IMR-90 (cell line): Measurements from ENCODE around the gene PLD5. TPM values are rescaled to one million over a fixed set of nuclear protein-coding genes. Genes with fewer than 3 reads are reported as not detected.

Source experiments
- ATAC-seq: fragments of 200-7000 bp; cut with Tn5 transposase; 2 replicates; pipeline ENCODE4 v1.9.1; 2020; ENCODE audit warnings: low read depth, mild to moderate bottlenecking, moderate library complexity
- BruUV-seq: library from RNA; stranded (reverse); fragments of 400-500 nt; replicated peaks from 2 replicates; lab custom pipeline; 2021; lab: Mats Ljungman, UMichigan
- CTCF ChIA-PET: fragments of 300-600 bp; formaldehyde crosslinking; extraction: SDS; loops from one replicate; lab custom pipeline; 2021; ENCODE audit warnings: antibody characterized with exemption; lab: Yijun Ruan, JAX
- POLR2A ChIA-PET: fragments of 300-600 bp; sonication (Branson Sonifier 250); formaldehyde crosslinking; loops from one replicate; lab custom pipeline; 2022; ENCODE audit warnings: antibody characterized with exemption; ENCODE audit not compliant: unreplicated experiment; lab: Charles Lee
- DNase-seq: peaks from one replicate; pipeline ENCODE4 v3.0.0; 2013
- H2AFZ ChIP-seq: replicated peaks from 2 replicates; pipeline ENCODE3; 2013; ENCODE audit warnings: low read length, mild to moderate bottlenecking; ENCODE audit not compliant: poor library complexity
- H2AK5ac ChIP-seq: 2 replicates; pipeline ENCODE4 v1.6.1; 2013; ENCODE audit warnings: low read depth, low read length, inconsistent platforms
- H2AK9ac ChIP-seq: replicated peaks from 2 replicates; pipeline ENCODE3; 2013; ENCODE audit warnings: mild to moderate bottlenecking, low read depth, low read length, moderate library complexity; ENCODE audit not compliant: poor library complexity
- H2BK120ac ChIP-seq: 2 replicates; pipeline ENCODE4 v1.6.1; 2013; ENCODE audit warnings: low read depth, low read length, inconsistent platforms
- H2BK15ac ChIP-seq: 3 replicates; pipeline ENCODE4 v1.6.1; 2013; ENCODE audit warnings: low read depth, low read length, inconsistent platforms
- H2BK20ac ChIP-seq: 2 replicates; pipeline ENCODE4 v1.6.1; 2013; ENCODE audit warnings: low read depth, mild to moderate bottlenecking, inconsistent platforms, low read length, moderate library complexity
- H2BK5ac ChIP-seq: 2 replicates; pipeline ENCODE4 v1.6.1; 2013; ENCODE audit warnings: mild to moderate bottlenecking, low read depth, low read length, inconsistent platforms; ENCODE audit not compliant: poor library complexity, severe bottlenecking
- H3K14ac ChIP-seq: replicated peaks from 2 replicates; pipeline ENCODE4 v1.6.1; 2013; ENCODE audit warnings: low read depth, low read length, inconsistent platforms
- H3K18ac ChIP-seq: 2 replicates; pipeline ENCODE4 v1.6.1; 2013; ENCODE audit warnings: low read depth, low read length, control low read depth
- H3K23ac ChIP-seq: 2 replicates; pipeline ENCODE4 v1.6.1; 2013; ENCODE audit warnings: low read depth, low read length, inconsistent platforms
- H3K27ac ChIP-seq: 2 replicates; pipeline ENCODE4 v1.5.1; 2013; ENCODE audit warnings: mild to moderate bottlenecking, control low read depth, low read length; ENCODE audit not compliant: insufficient read depth
- H3K27me3 ChIP-seq: 2 replicates; pipeline ENCODE4 v1.6.1; 2013; ENCODE audit warnings: low read length; ENCODE audit not compliant: control insufficient read depth, insufficient read depth
- H3K36me3 ChIP-seq: 2 replicates; pipeline ENCODE4 v1.6.1; 2013; ENCODE audit warnings: low read length, mixed read lengths; ENCODE audit not compliant: control insufficient read depth, insufficient read depth
- H3K4ac ChIP-seq: 2 replicates; pipeline ENCODE4 v1.6.1; 2013; ENCODE audit warnings: low read depth, low read length, inconsistent platforms
- H3K4me1 ChIP-seq: 2 replicates; pipeline ENCODE4 v1.6.1; 2013; ENCODE audit warnings: low read length, mixed read lengths; ENCODE audit not compliant: control insufficient read depth, insufficient read depth
- H3K4me2 ChIP-seq: 2 replicates; pipeline ENCODE4 v1.6.1; 2013; ENCODE audit warnings: low read depth, mild to moderate bottlenecking, control low read depth, low read length, moderate library complexity
- H3K4me3 ChIP-seq: 2 replicates; pipeline ENCODE4 v1.5.1; 2013; ENCODE audit warnings: low read depth, mild to moderate bottlenecking, control low read depth, low read length, moderate library complexity; ENCODE audit not compliant: insufficient read depth
- H3K56ac ChIP-seq: 2 replicates; pipeline ENCODE4 v1.6.1; 2013; ENCODE audit warnings: low read length, inconsistent platforms; ENCODE audit not compliant: insufficient read depth; ENCODE audit errors: extremely low read depth
- H3K79me1 ChIP-seq, 2 experiments: 2 replicates each; pipeline ENCODE4 v1.6.1; 2013; ENCODE audit warnings: low read length in 2 of 2, inconsistent platforms in 1 of 2, low read depth in 1 of 2
- H3K9ac ChIP-seq: 2 replicates; pipeline ENCODE4 v1.6.1; 2013; ENCODE audit warnings: low read depth, low read length, control low read depth
- H3K9me1 ChIP-seq: 2 replicates; pipeline ENCODE4 v1.6.1; 2013; ENCODE audit warnings: low read length, inconsistent platforms; ENCODE audit not compliant: insufficient read depth
- H3K9me3 ChIP-seq: 2 replicates; pipeline ENCODE4 v1.6.1; 2013; ENCODE audit warnings: low read length; ENCODE audit not compliant: control insufficient read depth, insufficient read depth
- H4K20me1 ChIP-seq: 2 replicates; pipeline ENCODE4 v1.6.1; 2013; ENCODE audit warnings: low read length, inconsistent platforms; ENCODE audit not compliant: insufficient read depth
- H4K5ac ChIP-seq: 2 replicates; pipeline ENCODE4 v1.6.1; 2013; ENCODE audit warnings: mild to moderate bottlenecking, low read depth, low read length, control low read depth
- H4K8ac ChIP-seq, 2 experiments: 2 replicates each; pipeline ENCODE4 v1.6.1; 2013; ENCODE audit warnings: low read depth in 2 of 2, low read length in 2 of 2, control low read depth in 1 of 2, inconsistent platforms in 1 of 2
- H4K91ac ChIP-seq: 2 replicates; pipeline ENCODE4 v1.6.1; 2013; ENCODE audit warnings: low read depth, low read length, inconsistent platforms; ENCODE audit not compliant: insufficient read depth
- BHLHE40 ChIP-seq: fragments of 150-350 bp; IDR thresholded peaks from 2 replicates; pipeline ENCODE4 v1.6.1; 2016; ENCODE audit warnings: mild to moderate bottlenecking, low read depth, low read length
- FOS ChIP-seq: fragments of 150-350 bp; IDR thresholded peaks from 2 replicates; pipeline ENCODE4 v1.6.1; 2016; ENCODE audit warnings: low read depth, low read length
- MAZ ChIP-seq: IDR thresholded peaks from 2 replicates; pipeline ENCODE4 v1.6.1; 2012; ENCODE audit warnings: low read depth, mild to moderate bottlenecking, low read length, improper control_type of control experiment, moderate library complexity, borderline replicate concordance
- POLR2A ChIP-seq: IDR thresholded peaks from 2 replicates; pipeline ENCODE4 v1.6.1; 2012; ENCODE audit warnings: mild to moderate bottlenecking, low read depth, low read length
- RAD21 ChIP-seq: IDR thresholded peaks from 2 replicates; pipeline ENCODE4 v1.6.1; 2012; ENCODE audit warnings: low read length, improper control_type of control experiment
- RCOR1 ChIP-seq: IDR thresholded peaks from 2 replicates; pipeline ENCODE4 v1.6.1; 2012; ENCODE audit warnings: mild to moderate bottlenecking, low read length, improper control_type of control experiment; ENCODE audit not compliant: insufficient replicate concordance
- SMC3 ChIP-seq: fragments of 150-350 bp; IDR thresholded peaks from 2 replicates; pipeline ENCODE4 v1.6.1; 2016; ENCODE audit warnings: low read depth, mild to moderate bottlenecking, antibody characterized with exemption, low read length, moderate library complexity
- WGBS, 2 experiments: methylation state at CpG; one replicate each; pipeline versions ENCODE4 v1.1.5 to v1.1.7; 2013; ENCODE audit warnings: missing lambda C conversion rate in 2 of 2; ENCODE audit not compliant: insufficient read length in 1 of 2; ENCODE audit errors: extremely low coverage in 2 of 2; 5-methylcytosine and 5-hydroxymethylcytosine counted together
- dilution Hi-C: fragments of 300-500 bp; cut with HindIII; formaldehyde crosslinking; loops from one replicate; pipeline ENCODE4 v1.14.3; 2018; ENCODE audit warnings: low sequenced_read_pairs; ENCODE audit not compliant: unreplicated experiment
- in situ Hi-C: fragments of 300-500 bp; cut with MboI; formaldehyde crosslinking; loops from 3 replicates; pipeline ENCODE4 v1.14.3; 2019; ENCODE audit warnings: low sequenced_read_pairs, inconsistent platforms, mixed read lengths
- intact Hi-C: fragments of 100-400 bp; cut with micrococcal nuclease; formaldehyde crosslinking; loops from 2 replicates; pipeline ENCODE4 v1.10.0; 2022
- polyA plus RNA-seq, 3 experiments: library from polyadenylated mRNA; depleted of rRNA; stranded (reverse); fragments of >200 nt; gene quantifications; 2 replicates each; pipeline ENCODE4 v1.2.3, GENCODE V29; 2012; ENCODE audit warnings: low replicate concordance in 1 of 3
- total RNA-seq: library from RNA; depleted of rRNA; stranded (reverse); fragments of >200 nt; gene quantifications from 2 replicates; pipeline ENCODE4 v1.2.3, GENCODE V29; 2012

PLD5 gene
- total and polyA plus RNA-seq, 2 of the 4 experiments (the other 2 are of a cell fraction) = not detected

DNA sequence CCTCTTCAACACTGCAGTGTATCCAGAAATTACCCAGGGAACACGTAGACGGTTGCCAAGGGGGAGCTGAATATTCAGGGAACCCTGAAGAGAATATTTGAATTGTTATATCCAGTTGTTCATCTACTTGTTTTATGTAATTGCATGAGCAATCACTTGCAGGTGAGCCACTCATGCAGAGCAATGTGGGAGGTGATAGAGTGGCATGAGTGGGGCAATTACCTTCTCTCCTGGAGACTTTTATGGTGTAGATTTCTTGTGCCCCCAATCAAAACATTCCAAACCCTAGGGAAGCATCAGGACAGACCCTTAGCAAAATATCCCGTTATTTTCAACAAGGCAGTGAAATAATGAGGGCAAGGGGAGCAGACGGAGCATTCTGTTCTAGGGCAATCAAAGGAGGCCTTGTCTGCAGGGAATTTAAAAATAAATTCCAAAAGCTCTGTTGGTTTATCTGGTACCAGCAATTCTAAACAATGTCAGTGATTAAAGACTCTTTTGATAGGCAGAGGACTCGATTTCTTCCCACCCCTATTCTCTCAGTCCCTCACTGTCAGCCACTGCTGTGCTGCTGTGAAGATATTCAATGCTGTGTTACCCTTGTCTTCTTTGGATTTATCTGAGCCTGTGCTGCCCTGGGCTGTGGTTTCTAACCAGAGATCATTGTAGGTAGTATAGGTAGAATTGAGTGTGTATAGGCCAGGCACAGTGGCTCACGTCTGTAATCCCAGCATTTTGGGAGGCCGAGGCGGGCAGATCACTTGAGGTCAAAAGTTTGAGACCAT lies 345.4 kb downstream of the PLD5 start:
- Histone ChIP-seq H3K79me1 (no peaks in the 10 kb centered on the region), H2BK120ac (no peak overlapping the region), H2AFZ (no peak overlapping the region), H4K20me1 (no peaks in the 10 kb centered on the region), H3K4me3 (no peak overlapping the region), H2AK5ac (no peak overlapping the region), H4K5ac (no peak overlapping the region), H3K4ac (no peak overlapping the region), H4K8ac (no peak overlapping the region), H3K9ac (no peak overlapping the region), H2BK5ac (no peak overlapping the region), H3K27me3 (no peaks in the 10 kb centered on the region), H3K23ac (no peak overlapping the region), H3K9me1 (no peaks in the 10 kb centered on the region), H2BK15ac (no peak overlapping the region), H3K4me2 (no peak overlapping the region), H3K4me1 (no peaks in the 10 kb centered on the region), H3K36me3 (no peaks in the 10 kb centered on the region), H2AK9ac (no peak overlapping the region), H3K18ac (no peak overlapping the region), H3K9me3 (peaks cover 5% of the 10 kb centered on the region), H2BK20ac (no peak overlapping the region), H4K91ac (no peak overlapping the region), H3K56ac (no peak overlapping the region), H3K27ac (no peak overlapping the region), H3K14ac (no peak overlapping the region)
- WGBS, 2 experiments = no CpG with 5 or more reads among the region's 8 CpGs
- no TSS peak for BruUV-seq
- no peak for DNase-seq
- ChIA-PET POLR2A (no interaction called here), CTCF (no interaction called here)
- intact Hi-C loops (no loop called here), dilution Hi-C loops (no loop called here), in situ Hi-C loops (no loop called here)
- no peak for TF ChIP-seq POLR2A
- TF ChIP-seq MAZ = no peak
- no peak for TF ChIP-seq RAD21
- TF ChIP-seq FOS = no peak
- TF ChIP-seq SMC3 = no peak
- no peak for TF ChIP-seq RCOR1
- TF ChIP-seq BHLHE40 = no peak
- no peak for ATAC-seq
